ENCODE data around the gene THAP11.

DNA sequence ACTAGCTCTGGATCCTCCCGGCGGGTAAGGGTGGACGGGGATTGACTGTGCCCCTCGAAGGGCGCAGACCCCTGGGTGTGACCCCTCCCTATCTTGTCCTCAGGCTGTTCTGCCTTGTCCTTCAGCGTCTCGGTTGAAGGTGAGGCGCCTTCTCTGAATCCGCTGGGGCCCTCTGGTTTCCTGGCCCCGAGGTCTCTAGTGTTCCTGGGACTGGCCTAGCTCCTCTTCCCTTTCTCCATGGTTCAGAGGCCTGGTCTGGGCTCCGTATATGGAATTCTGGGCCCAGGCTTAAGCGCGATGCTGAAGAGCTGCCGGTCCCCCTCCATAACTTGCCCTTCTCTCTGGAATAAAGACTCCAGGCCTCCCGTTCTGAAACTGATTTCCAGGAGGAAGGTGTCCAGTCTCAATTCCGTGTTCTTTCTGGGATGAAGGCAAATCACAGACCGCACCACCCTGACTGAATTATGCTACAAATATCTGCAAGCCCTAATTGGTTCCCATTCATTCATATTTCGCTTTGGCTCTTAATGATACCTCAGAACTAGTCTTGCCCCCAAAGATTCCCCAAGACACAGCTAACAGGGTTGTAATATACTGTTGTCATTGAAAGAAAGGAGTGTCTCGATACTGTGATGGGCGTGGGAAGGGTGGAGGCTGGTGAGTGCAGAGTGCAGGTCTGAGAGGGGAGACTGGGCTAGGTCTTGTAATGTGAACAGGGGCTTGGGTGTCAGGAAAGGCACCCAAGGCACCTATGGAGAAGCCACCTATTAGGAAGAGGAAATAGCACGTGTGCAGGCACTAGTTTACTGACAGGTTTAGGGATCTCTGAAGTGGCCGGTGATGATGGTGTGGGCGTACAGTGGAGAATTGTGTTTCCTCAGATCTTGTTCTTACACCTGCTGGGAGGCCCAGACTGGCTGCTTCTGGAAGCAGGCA is 31.6 kb downstream of the THAP11 start:
- TF ChIP-seq, protein P1, sequence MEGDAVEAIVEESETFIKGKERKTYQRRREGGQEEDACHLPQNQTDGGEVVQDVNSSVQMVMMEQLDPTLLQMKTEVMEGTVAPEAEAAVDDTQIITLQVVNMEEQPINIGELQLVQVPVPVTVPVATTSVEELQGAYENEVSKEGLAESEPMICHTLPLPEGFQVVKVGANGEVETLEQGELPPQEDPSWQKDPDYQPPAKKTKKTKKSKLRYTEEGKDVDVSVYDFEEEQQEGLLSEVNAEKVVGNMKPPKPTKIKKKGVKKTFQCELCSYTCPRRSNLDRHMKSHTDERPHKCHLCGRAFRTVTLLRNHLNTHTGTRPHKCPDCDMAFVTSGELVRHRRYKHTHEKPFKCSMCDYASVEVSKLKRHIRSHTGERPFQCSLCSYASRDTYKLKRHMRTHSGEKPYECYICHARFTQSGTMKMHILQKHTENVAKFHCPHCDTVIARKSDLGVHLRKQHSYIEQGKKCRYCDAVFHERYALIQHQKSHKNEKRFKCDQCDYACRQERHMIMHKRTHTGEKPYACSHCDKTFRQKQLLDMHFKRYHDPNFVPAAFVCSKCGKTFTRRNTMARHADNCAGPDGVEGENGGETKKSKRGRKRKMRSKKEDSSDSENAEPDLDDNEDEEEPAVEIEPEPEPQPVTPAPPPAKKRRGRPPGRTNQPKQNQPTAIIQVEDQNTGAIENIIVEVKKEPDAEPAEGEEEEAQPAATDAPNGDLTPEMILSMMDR (IDR thresholded peaks at IDR 0.05), result no peak
- no peak for TF ChIP-seq POLR2A (IDR thresholded peaks at IDR 0.05)
- no peak for TF ChIP-seq EP300 (IDR thresholded peaks at IDR 0.05)

All from upper lobe of left lung (tissue), 4 donors.